ENCODE results near the gene CMSS1. TPM values are rescaled to one million over a fixed set of nuclear protein-coding genes. Genes with fewer than 3 reads are reported as not detected.

The CMSS1 gene
- total RNA-seq, 1 experiment from 2014 or later = 64.1 TPM

- no peak for TF ChIP-seq CBX3 (IDR thresholded peaks at IDR 0.05; ENCODE audit: low read depth)
- TF ChIP-seq EGR1 (IDR thresholded peaks at IDR 0.05; ENCODE audit: low read depth) = no peak
- no peak for TF ChIP-seq ATF3 (IDR thresholded peaks at IDR 0.05)
- TF ChIP-seq YY1 (IDR thresholded peaks at IDR 0.05; ENCODE audit: extremely low read depth, insufficient replicate concordance, low read depth, low read length) = no peak
- no peak for TF ChIP-seq SIN3A (IDR thresholded peaks at IDR 0.05; ENCODE audit: low read depth)
- TF ChIP-seq CTCF (IDR thresholded peaks at IDR 0.05 in 2 of 3, conservative IDR thresholded peaks at IDR 0.05 in 1 of 3; ENCODE audit: borderline replicate concordance in 1 of 3, insufficient read depth in 1 of 3, low read depth in 2 of 3, low read length in 2 of 3) = no peak
- no peak for TF ChIP-seq ELF1 (IDR thresholded peaks at IDR 0.05; ENCODE audit: borderline replicate concordance, low read depth)
- TF ChIP-seq ZNF274 (IDR thresholded peaks at IDR 0.05; ENCODE audit: low read depth, low read length) = no peak
- no peak for TF ChIP-seq RAD21 (IDR thresholded peaks at IDR 0.05; ENCODE audit: low read depth)
Observed at GRCh38 chr3:99919694-99920093, 102.0 kb downstream of the CMSS1 start (continued).

- Histone ChIP-seq H3K9me3 (ENCODE audit: control insufficient read depth in 1 of 2, insufficient read depth in 1 of 2, low read depth in 1 of 2, low read length in 2 of 2) (no peaks in the 10 kb centered on the region), H3K36me3 (ENCODE audit: control insufficient read depth in 1 of 2, insufficient read depth in 2 of 2, low read length in 2 of 2) (no peaks in the 10 kb centered on the region), H2AFZ (ENCODE audit: low read depth, low read length, poor library complexity, severe bottlenecking) (no peak overlapping the region), H3K9ac (ENCODE audit: low read length) (no peak overlapping the region), H3K9me2 (ENCODE audit: insufficient read depth) (no peaks in the 10 kb centered on the region), H3K27ac (ENCODE audit: low read depth, low read length) (no peak overlapping the region), H3K79me2 (ENCODE audit: insufficient read depth, low read length) (peaks cover 4% of the 10 kb centered on the region; the same call in 1 of the 2 replicates), H3K27me3 (ENCODE audit: insufficient read depth, low read length) (no peaks in the 10 kb centered on the region), H4K20me1 (ENCODE audit: insufficient read depth) (no peaks in the 10 kb centered on the region), H3K4me2 (ENCODE audit: low read length) (no peak overlapping the region), H3K4me3 (replicated peaks in 1 of 2; ENCODE audit: low read depth in 1 of 2, low read length in 2 of 2) (no peak overlapping the region), H3K4me1 (ENCODE audit: control insufficient read depth in 1 of 2, insufficient read depth in 2 of 2, low read length in 2 of 2) (peaks cover 0 to 5% of the 10 kb centered on the region in 2 experiments; a peak in 2 of 4 replicates)
- ATAC-seq = no peak
- BruUV-seq (replicated peaks) = no TSS peak
- no peak for TF ChIP-seq REST (IDR thresholded peaks at IDR 0.05; ENCODE audit: low read depth)
- TF ChIP-seq JUND (IDR thresholded peaks at IDR 0.05) = no peak
- no peak for TF ChIP-seq ZNF274 (IDR thresholded peaks at IDR 0.05; ENCODE audit: low read depth, low read length)
- no peak for TF ChIP-seq FOSL1 (IDR thresholded peaks at IDR 0.05; ENCODE audit: low read depth)
- TF ChIP-seq ZBTB33 (IDR thresholded peaks at IDR 0.05; ENCODE audit: extremely low read depth, insufficient replicate concordance, low read length) = no peak
- DNase-seq (ENCODE audit: low read depth, low spot score) = no peak
- ChIA-PET RAD21 (ENCODE audit: low non-redundant PET in 1 of 2, low total read pairs in 2 of 2, uncharacterized antibody in 2 of 2, unreplicated experiment in 2 of 2) (no interaction called here), POLR2A (interaction anchor here (0.9 kb wide), 1 partner anchor 19 kb away, joined by 3 read pairs; no protein-coding TSS in a partner anchor), CTCF (no interaction called here)
- intact Hi-C loops (cut with micrococcal nuclease) = no loop called here
Observed at GRCh38 chr3:99920481-99921376, 103.1 kb downstream of the CMSS1 start.
